Skin epidermis (tissue), 12 donors: ENCODE results near the gene TST.
"Not testable (repeated sequence)": the region's sequence is repeated elsewhere in the genome, so short reads cannot be mapped to it uniquely, and the experiment has no call there.

Source experiments
- H3K27ac ChIP-seq, 21 experiments: fragments of 200-600 bp; sonication (generic) in 11 of 21; one replicate each; pipeline ENCODE4 v1.5.0; 2020; ENCODE audit warnings: mild to moderate bottlenecking in 3 of 21, inconsistent platforms in 2 of 21, moderate library complexity in 2 of 21
- H3K4me3 ChIP-seq, 7 experiments: fragments of 200-600 bp; sonication (generic) in 2 of 7; one replicate each; pipeline ENCODE4 v1.5.0; 2020; ENCODE audit warnings: inconsistent platforms in 2 of 7, mild to moderate bottlenecking in 2 of 7, moderate library complexity in 1 of 7

The TST gene

GRCh38 chr22:36998620-36999351, 20.5 kb downstream of the TST start:
- Histone ChIP-seq H3K27ac (no peak overlapping the region), H3K4me3 (no peak overlapping the region)

- H3K4me3 ChIP-seq, result no peak overlapping the region
- H3K27ac ChIP-seq, result no peak overlapping the region
These were observed 21.5 kb downstream of the TST start for GRCh38 chr22:36997746-36998145.

DNA sequence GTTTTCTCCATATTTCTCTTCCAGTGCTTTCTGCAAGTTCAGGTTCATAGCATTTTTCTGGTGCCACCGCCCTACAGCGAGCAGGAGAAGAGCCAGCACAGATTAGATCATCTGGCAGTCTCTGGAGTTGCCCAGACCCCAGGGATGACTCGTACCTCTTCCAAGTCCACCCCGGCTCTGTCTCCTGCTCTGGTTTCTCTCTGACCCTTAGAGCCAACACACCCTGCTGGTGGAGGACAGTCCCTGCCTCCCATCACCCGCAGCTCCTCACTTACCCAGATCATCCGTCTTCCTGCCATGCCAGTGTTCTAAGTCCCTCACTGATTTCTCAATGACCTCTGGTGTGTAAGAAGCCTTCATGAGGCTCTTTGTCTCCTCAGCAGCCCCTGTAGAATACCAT, 28.0 kb downstream of the TST start:
- no peak overlapping the region for H3K27ac ChIP-seq

DNA sequence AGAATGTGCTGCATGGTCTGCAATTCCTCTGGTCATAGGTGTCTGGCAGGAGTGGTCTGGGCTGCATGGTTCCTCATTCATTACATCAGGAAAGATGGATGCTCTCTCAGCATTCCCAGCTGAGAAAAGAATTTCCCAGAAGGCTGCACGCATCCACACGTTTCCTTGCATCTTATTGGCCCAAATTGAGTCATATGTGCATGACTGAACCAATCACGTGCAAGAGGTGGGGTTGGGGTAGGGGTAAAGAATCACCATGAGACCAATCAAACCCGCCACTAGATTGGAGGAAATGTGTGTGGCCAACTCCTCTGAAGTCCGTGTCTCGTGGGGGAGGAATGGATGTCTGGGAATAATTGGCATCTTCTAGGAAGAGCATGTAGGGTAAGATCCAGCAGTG, 28.8 kb downstream of the TST start:
- no peak overlapping the region for H3K4me3 ChIP-seq

More for the DNA sequence above, 28.0 kb downstream of the TST start:
- H3K4me3 ChIP-seq, result no peak overlapping the region

GRCh38 chr22:36989012-36989411, 30.2 kb downstream of the TST start:
- H3K27ac ChIP-seq, H3K4me3 ChIP-seq: not testable (repeated sequence)

More for the DNA sequence above, 28.8 kb downstream of the TST start:
- H3K27ac ChIP-seq, result no peak overlapping the region

GRCh38 chr22:36988075-36988832, 31.0 kb downstream of the TST start:
- Histone ChIP-seq H3K4me3 (no peak overlapping the region), H3K27ac (no peak overlapping the region)

GRCh38 chr22:36986242-36986821, 32.9 kb downstream of the TST start:
- no peak overlapping the region for H3K4me3 ChIP-seq

DNA sequence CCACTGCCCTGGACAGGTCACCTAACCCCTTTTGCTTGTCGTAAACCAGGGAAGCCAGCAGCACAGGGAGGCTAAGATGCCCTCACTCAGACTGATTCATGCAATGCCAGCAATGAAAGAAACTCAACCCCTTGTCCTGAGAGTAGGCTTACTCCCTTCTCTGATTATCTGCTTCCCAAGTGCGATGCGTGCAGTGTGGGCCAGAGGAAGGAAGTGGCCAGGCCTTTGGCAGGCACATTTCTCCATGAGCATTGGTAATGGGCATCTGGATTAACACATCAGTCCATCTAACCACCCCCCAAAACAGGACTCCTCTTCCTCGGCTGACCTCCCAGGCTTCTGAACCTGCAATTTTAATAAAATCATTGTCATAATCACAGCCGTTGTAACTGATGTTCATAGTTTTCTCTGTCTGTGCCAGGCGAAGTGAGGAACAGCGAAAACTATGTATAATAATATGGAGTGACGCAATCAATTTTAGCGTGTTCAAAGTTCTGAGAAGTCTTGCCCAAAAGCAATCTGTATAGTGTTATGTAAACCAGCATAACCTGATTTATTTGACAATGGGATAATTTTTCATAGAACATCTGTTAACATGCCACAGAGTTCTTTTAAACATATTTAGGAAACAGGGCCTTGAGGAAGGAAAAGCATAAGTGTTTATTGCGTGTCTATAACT, 33.9 kb downstream of the TST start:
- Histone ChIP-seq H3K27ac (no peak overlapping the region), H3K4me3 (no peak overlapping the region)

More at GRCh38 chr22:36986242-36986821, 32.9 kb downstream of the TST start:
- H3K27ac ChIP-seq, result no peak overlapping the region

- no peak overlapping the region for H3K27ac ChIP-seq
- H3K4me3 ChIP-seq, result no peak overlapping the region
These were observed 37.1 kb downstream of the TST start for GRCh38 chr22:36982136-36982535.

DNA sequence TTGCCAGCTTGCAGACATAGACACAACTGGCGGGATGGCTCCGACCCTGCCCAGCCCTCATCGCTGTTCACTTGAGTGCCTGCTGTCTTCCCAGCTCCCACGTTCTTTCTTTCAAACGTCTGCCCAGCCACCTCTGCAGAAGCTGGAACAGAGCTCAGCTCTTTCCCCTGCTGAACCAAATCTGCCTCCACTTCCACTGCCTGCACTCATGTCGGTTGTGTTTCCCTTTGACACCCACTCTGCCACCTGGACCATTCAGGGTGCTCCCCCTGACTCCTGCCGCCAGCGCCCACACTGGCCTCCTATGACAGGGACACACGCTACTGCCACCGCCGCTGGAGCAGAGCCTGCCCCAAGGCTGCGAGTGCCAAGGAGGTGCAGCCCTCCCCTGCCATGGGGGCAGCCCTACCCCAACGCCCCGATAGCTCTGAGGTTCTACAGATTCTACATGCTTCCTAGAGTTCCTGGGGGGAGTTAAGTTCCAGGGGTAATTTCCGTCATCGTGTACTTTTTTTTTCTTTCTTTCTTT, 37.9 kb downstream of the TST start:
- H3K4me3 ChIP-seq, result no peak overlapping the region

DNA sequence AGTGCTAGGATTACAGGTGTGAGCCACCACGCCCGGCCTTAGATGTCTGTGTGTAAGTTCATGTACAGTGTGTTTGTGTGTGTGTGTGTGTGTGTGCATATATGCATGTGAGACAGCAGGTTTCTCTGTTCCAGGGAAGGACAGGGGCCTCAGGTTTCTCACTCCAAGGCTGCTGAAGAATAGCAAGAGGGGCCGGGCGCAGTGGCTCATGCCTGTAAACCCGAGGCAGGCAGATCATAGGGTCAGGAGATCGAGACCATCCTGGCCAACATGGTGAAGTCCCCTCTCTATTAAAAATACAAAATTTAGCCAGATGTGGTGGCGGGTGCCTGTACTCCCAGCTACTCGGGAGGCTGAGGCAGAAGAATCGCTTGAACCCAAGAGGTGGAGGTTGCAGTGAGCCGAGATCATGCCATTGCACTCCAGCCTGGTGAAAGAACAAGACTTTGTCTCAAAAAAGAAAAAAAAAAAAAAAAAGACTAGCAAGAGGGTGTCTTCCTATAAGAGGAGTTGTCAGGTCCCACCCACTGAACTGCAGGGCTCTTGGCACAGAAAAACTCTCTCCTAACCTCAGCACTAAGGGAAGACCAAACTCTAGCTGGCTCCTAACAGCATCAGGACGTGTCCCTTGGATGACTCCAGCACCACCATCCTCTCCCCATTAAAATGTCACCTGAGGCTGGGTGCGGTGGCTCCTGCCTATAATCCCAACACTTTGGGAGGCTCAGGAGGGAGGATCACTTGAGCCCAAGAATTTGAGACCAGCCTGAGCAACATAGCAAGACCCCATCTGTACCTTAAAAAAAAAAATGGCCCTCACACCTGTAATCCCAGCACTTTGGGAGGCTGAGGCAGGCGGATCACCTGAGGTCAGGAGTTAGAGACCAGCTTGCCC, 40.0 kb downstream of the TST start:
- Histone ChIP-seq H3K4me3 (no peak overlapping the region), H3K27ac (no peak overlapping the region)

More for the DNA sequence above, 37.9 kb downstream of the TST start:
- H3K27ac ChIP-seq, result peak overlapping the region in 1 of 21 experiments; percentile 35

GRCh38 chr22:36977947-36978660, 41.1 kb downstream of the TST start:
- Histone ChIP-seq H3K27ac (peak overlapping the region in 12 of 21 experiments; percentile 1 to 78 (median 42)), H3K4me3 (peak overlapping the region; percentile 13 to 37 (median 28))

- H3K27ac ChIP-seq, result peak overlapping the region in 12 of 21 experiments; percentile 1 to 78 (median 42)
- H3K4me3 ChIP-seq, result peak overlapping the region; percentile 13 to 37 (median 28)
These were observed 41.8 kb downstream of the TST start for GRCh38 chr22:36977401-36977861.

DNA sequence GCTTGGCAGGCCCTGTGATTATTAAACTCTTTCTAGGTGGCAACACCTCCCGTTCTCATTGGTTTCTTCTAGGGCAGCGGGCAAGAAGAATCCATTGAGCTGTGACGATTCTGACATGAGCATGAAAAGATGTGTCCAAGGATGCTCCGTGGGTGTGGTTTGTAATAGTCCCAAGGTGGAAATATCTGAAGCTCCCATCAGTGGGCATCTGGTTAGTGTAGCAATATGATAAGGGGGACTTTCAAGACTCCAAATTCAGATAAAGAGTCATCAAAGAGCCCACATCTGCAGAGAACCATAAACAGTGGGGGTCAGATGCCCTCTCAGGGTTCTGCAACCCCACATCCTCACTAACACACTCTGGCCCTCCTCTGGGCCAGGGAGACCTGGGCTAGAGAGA, 42.6 kb downstream of the TST start:
- Histone ChIP-seq H3K4me3 (no peak overlapping the region), H3K27ac (peak overlapping the region in 1 of 21 experiments; percentile 42)

DNA sequence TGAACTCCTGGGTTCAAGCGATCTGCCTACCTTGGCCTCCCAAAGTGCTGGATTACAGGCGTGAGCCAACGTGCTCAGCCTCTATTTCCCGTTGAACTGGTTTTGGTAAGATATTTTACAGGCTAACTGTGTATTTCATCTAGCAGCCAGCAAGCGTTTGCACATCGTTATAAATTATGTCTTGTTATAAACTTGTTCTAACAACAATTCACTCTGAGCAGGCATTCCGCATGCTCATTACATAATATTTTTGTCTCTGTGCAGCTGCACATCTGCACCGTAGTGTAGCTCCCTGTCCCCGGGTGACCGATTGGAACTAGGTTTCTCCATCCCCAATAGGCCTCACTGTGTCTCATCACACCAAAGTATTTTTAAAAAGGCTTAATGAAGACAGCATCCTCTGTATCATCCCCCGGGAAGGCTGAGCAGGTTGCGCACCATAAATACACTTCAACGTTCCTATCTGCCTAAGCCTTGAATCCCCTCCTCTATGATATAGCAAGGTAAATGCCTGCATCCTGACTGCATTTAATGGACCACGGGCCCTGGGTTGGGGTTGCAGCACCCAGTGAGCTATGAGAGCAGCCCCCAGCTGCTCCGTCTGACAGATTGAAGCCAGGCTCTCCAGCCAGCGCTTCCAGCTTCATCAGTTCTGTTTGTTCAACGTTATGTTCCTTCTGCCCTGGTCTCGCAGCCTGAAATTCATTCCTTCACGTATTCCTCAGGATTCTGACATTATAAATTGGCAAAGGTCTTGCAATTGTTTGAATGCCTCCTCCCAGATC, 47.7 kb downstream of the TST start:
- H3K27ac ChIP-seq, result peak overlapping the region in 2 of 21 experiments; percentile 28 to 54
- no peak overlapping the region for H3K4me3 ChIP-seq

- no peak overlapping the region for H3K4me3 ChIP-seq
- no peak overlapping the region for H3K27ac ChIP-seq
These were observed 50.8 kb downstream of the TST start for GRCh38 chr22:36968249-36968964.
